Ishikawa (cell line): ENCODE measurements around the gene LYL1.

ENCODE experiments used
- CEBPB ChIP-seq: IDR thresholded peaks from 2 replicates; pipeline ENCODE4 v1.6.1; 2012
- CREB1 ChIP-seq: IDR thresholded peaks from 2 replicates; pipeline ENCODE4 v1.6.1; 2012; ENCODE audit warnings: low read depth
- EGR1 ChIP-seq: IDR thresholded peaks from 2 replicates; pipeline ENCODE4 v1.6.1; 2012
- EP300 ChIP-seq: IDR thresholded peaks from 2 replicates; pipeline ENCODE4 v1.6.1; 2012; ENCODE audit warnings: borderline replicate concordance
- FOXM1 ChIP-seq: IDR thresholded peaks from 2 replicates; pipeline ENCODE4 v1.6.1; 2012; ENCODE audit warnings: low read depth, borderline replicate concordance
- MAX ChIP-seq: IDR thresholded peaks from 2 replicates; pipeline ENCODE4 v1.6.1; 2012
- NFIC ChIP-seq: IDR thresholded peaks from 2 replicates; pipeline ENCODE4 v1.6.1; 2012
- RAD21 ChIP-seq: IDR thresholded peaks from 2 replicates; pipeline ENCODE4 v1.6.1; 2012; ENCODE audit warnings: low read depth
- REST ChIP-seq: IDR thresholded peaks from 2 replicates; pipeline ENCODE4 v1.6.1; 2012; ENCODE audit warnings: low read depth, mild to moderate bottlenecking
- TAF1 ChIP-seq: IDR thresholded peaks from 2 replicates; pipeline ENCODE4 v1.6.1; 2012; ENCODE audit warnings: low read depth, mild to moderate bottlenecking
- TCF12 ChIP-seq: IDR thresholded peaks from 2 replicates; pipeline ENCODE4 v1.6.1; 2012; ENCODE audit warnings: low read depth
- TEAD4 ChIP-seq: IDR thresholded peaks from 2 replicates; pipeline ENCODE4 v1.6.1; 2012
- USF1 ChIP-seq: IDR thresholded peaks from 2 replicates; pipeline ENCODE4 v1.6.1; 2012
- YY1 ChIP-seq: IDR thresholded peaks from 2 replicates; pipeline ENCODE4 v1.6.1; 2012; ENCODE audit warnings: low read depth
- ZBTB7A ChIP-seq: IDR thresholded peaks from 2 replicates; pipeline ENCODE4 v1.6.1; 2012; ENCODE audit warnings: low read depth

Gene LYL1

GRCh38 chr19:13129384-13129783 lies 26.7 kb upstream of the LYL1 start:
- TF ChIP-seq YY1, result no peak

GRCh38 chr19:13128583-13128982 lies 25.9 kb upstream of the LYL1 start:
- no peak for TF ChIP-seq TCF12
- TF ChIP-seq RAD21, result no peak
- TF ChIP-seq FOXM1, result no peak
- no peak for TF ChIP-seq CEBPB
- no peak for TF ChIP-seq TEAD4
- no peak for TF ChIP-seq TAF1
- no peak for TF ChIP-seq CREB1
- no peak for TF ChIP-seq NFIC
- no peak for TF ChIP-seq EGR1

- TF ChIP-seq MAX (no peak), EGR1 (no peak), TEAD4 (no peak), YY1 (no peak), EP300 (no peak), RAD21 (no peak), ZBTB7A (no peak), FOXM1 (no peak), CREB1 (no peak), NFIC (no peak), CEBPB (no peak), TCF12 (no peak), USF1 (no peak), REST (no peak)
These were observed 25.3 kb upstream of the LYL1 start for GRCh38 chr19:13127811-13128575.

- TF ChIP-seq REST, result no peak
- no peak for TF ChIP-seq ZBTB7A
- TF ChIP-seq TEAD4, result no peak
- no peak for TF ChIP-seq RAD21
- TF ChIP-seq USF1, result no peak
- no peak for TF ChIP-seq EGR1
- no peak for TF ChIP-seq MAX
- no peak for TF ChIP-seq TCF12
- TF ChIP-seq NFIC, result no peak
- TF ChIP-seq CREB1, result no peak
These were observed 24.4 kb upstream of the LYL1 start for GRCh38 chr19:13127051-13127450.

- TF ChIP-seq TEAD4 (no peak), RAD21 (no peak), FOXM1 (no peak), TCF12 (no peak), EGR1 (no peak), REST (no peak), EP300 (no peak), USF1 (no peak), CREB1 (no peak), CEBPB (no peak), MAX (no peak), YY1 (no peak)
These were observed 20.6 kb upstream of the LYL1 start for GRCh38 chr19:13122980-13123957.
